CD4-positive, alpha-beta memory T cell (primary cell): ENCODE data around the gene KIF19. TPM values are rescaled to one million over a fixed set of nuclear protein-coding genes. Genes with fewer than 3 reads are reported as not detected.

Experiments
- CTCF ChIA-PET: fragments of 350-600 bp; sonication (Branson Sonifier 250); formaldehyde crosslinking; loops from one replicate; lab custom pipeline; 2021; ENCODE audit warnings: inconsistent platforms; ENCODE audit not compliant: partially characterized antibody; lab: Charles Lee
- POLR2A ChIA-PET: fragments of 350-600 bp; sonication (Branson Sonifier 250); formaldehyde crosslinking; loops from one replicate; lab custom pipeline; 2021; ENCODE audit not compliant: partially characterized antibody; lab: Charles Lee
- DNase-seq, 5 donors: peaks; one replicate each; pipeline versions ENCODE4 v3.0.0 to v3.0.0-alpha.2; 2020 to 2022; ENCODE audit warnings: mixed read lengths in 1 of 5
- H3K27ac ChIP-seq: one replicate; pipeline ENCODE4 v1.7.0; 2013; ENCODE audit warnings: low read depth, low read length
- H3K27me3 ChIP-seq: 2 replicates; pipeline ENCODE4 v1.7.0; 2013; ENCODE audit warnings: mild to moderate bottlenecking, low read length, moderate library complexity; ENCODE audit not compliant: insufficient read depth
- H3K36me3 ChIP-seq: 2 replicates; pipeline ENCODE4 v1.7.0; 2013; ENCODE audit warnings: mild to moderate bottlenecking, low read length, moderate library complexity; ENCODE audit not compliant: insufficient read depth
- H3K4me1 ChIP-seq: 2 replicates; pipeline ENCODE4 v1.7.0; 2013; ENCODE audit warnings: mild to moderate bottlenecking, low read length, moderate library complexity; ENCODE audit not compliant: insufficient read depth
- H3K4me3 ChIP-seq, 2 donors: one replicate each; pipeline ENCODE4 v1.7.0; 2013; ENCODE audit warnings: low read length in 2 of 2, mild to moderate bottlenecking in 1 of 2
- H3K9me3 ChIP-seq, 2 donors: one replicate each; pipeline ENCODE4 v1.7.0; 2013; ENCODE audit warnings: low read length in 2 of 2, control low read depth in 1 of 2; ENCODE audit not compliant: control insufficient read depth in 1 of 2
- H3K27ac Mint-ChIP-seq, 7 donors: one replicate each; pipeline ENCODE4 v1.8.0; 2020 to 2021; ENCODE audit warnings: mixed read lengths in 7 of 7, mild to moderate bottlenecking in 6 of 7, inconsistent platforms in 3 of 7, moderate library complexity in 3 of 7
- H3K27me3 Mint-ChIP-seq, 2 donors: one replicate each; pipeline ENCODE4 v1.8.0; 2020 to 2021; ENCODE audit warnings: mixed read lengths in 2 of 2
- H3K36me3 Mint-ChIP-seq, 2 donors: one replicate each; pipeline ENCODE4 v1.8.0; 2020 to 2021; ENCODE audit warnings: mixed read lengths in 2 of 2, inconsistent platforms in 1 of 2, mild to moderate bottlenecking in 1 of 2
- H3K4me1 Mint-ChIP-seq, 4 donors: one replicate each; pipeline ENCODE4 v1.8.0; 2020 to 2021; ENCODE audit warnings: mixed read lengths in 4 of 4, mild to moderate bottlenecking in 1 of 4
- H3K4me3 Mint-ChIP-seq, 8 donors: one replicate each; pipeline ENCODE4 v1.8.0; 2020 to 2021; ENCODE audit warnings: mixed read lengths in 8 of 8, mild to moderate bottlenecking in 7 of 8, moderate library complexity in 6 of 8, inconsistent platforms in 3 of 8
- H3K9me3 Mint-ChIP-seq, 8 donors: one replicate each; pipeline ENCODE4 v1.8.0; 2020 to 2021; ENCODE audit warnings: mixed read lengths in 8 of 8, mild to moderate bottlenecking in 5 of 8, inconsistent platforms in 3 of 8, moderate library complexity in 1 of 8
- intact Hi-C: fragments of 100-400 bp; cut with micrococcal nuclease; formaldehyde crosslinking; loops from one replicate; pipeline ENCODE4 v1.15.1; 2023
- polyA plus RNA-seq, 2 donors: library from polyadenylated mRNA; unstranded; fragments of 300-500 nt; fragmentation: Illumina TruSeq; gene quantifications; one replicate each; pipeline ENCODE4 v1.2.3, GENCODE V29; 2021
- total RNA-seq, 2 experiments: library from RNA; stranded (reverse); gene quantifications; one replicate each; pipeline ENCODE4 v1.2.3, GENCODE V29; 2021

KIF19 gene
- total and polyA plus RNA-seq, 4 experiments from 2014 or later = 1.5 to 2.3 (median 1.6) TPM

DNA sequence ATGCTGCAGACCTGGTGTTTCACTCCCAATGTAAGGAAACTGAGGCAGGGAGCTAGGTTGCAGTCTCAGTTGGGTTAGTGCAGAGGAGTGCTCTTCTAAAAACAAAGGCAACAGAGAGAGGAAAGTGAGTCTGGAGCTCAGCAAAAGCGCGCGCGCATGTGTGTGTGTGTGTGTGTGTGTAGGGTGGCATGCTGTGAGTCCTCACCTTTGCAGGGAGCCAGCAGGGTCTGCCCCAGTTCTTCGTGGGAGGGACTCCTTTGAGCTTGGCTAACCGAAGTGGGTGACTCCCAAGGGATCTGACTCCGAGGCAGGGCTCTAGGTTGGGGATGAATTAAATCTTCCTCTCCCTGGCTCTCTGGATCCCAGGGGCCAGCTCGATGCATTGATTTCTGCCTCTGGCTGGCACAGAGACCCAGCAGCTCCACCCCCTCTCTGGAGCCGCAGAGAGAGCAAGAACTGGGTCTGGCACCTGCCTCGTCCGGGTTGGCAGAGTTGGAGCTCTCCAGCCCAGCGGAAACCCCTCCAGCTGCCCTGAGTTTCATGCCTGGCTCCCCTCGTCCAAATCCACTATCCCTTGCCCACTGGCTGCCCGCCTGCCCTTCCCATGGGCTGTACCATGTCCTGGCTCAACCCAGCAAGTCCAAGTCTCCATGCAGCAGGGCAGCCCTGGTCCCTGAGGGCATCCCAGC lies 36.9 kb downstream of the KIF19 start:
- Mint-ChIP-seq H3K27me3 (peaks cover 8 to 10% of the 10 kb centered on the region in 2 donors), H3K36me3 (no peaks in the 10 kb centered on the region), H3K4me1 (peaks cover 0 to 8% (median 4%) of the 10 kb centered on the region in 4 donors), H3K4me3 (no peak overlapping the region), H3K27ac (peak overlapping the region in 1 of 7 donors; percentile 57), H3K9me3 (no peaks in the 10 kb centered on the region)
- ChIA-PET POLR2A (no interaction called here), CTCF (interaction anchor here (1.0 to 9.8 kb wide), 10 partner anchors 10 to 154 kb away, joined by 3 to 62 read pairs (median 5); partner anchors contain the start of gene TTYH2)
- Histone ChIP-seq H3K36me3 (no peaks in the 10 kb centered on the region), H3K27me3 (peaks cover 11% of the 10 kb centered on the region), H3K9me3 (no peaks in the 10 kb centered on the region), H3K4me1 (no peaks in the 10 kb centered on the region), H3K27ac (no peak overlapping the region), H3K4me3 (no peak overlapping the region)
- intact Hi-C loops = no loop called here
- DNase-seq = no peak

DNA sequence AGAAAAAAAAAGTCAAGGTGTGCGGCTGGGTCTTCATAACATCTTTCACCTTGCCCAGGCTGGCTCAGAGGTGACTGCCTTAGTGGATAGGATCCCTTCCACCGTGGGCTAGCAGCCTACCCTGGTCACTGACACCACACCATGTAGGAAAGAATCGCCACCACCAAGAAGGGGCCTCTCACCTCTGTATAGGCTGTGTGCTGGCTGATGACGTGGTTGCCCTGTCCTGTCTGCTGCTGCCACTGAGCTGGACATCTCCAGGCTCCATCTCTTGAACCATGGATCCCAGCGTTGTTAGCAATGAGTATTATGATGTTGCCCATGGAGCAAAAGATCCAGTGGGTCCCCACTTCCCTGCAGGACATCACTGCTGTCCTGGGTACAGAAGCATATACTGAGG lies 41.2 kb downstream of the KIF19 start, which contains the start of gene GPR142:
Gene GPR142 (plus strand): TSS at position 301 of the 400 bp plus-strand sequence. CDS start 2,035 bp downstream, outside the sequence.
- Mint-ChIP-seq H3K27ac (no peak within 1 kb of the TSS), H3K9me3 (no peaks in the 10 kb centered on the region), H3K27me3 (peaks cover 3 to 4% of the 10 kb centered on the region in 2 donors), H3K4me3 (peak within 1 kb of the TSS in 6 of 8 donors; percentile 36 to 79 (median 62)), H3K4me1 (peaks cover 7 to 17% (median 12%) of the 10 kb centered on the region in 4 donors), H3K36me3 (no peaks in the 10 kb centered on the region)
- ChIA-PET CTCF (interaction anchor here (0.9 to 9.8 kb wide), 20 partner anchors 11 to 207 kb away, joined by 3 to 82 read pairs (median 8); no protein-coding TSS in a partner anchor), POLR2A (no interaction called here)
- Histone ChIP-seq H3K36me3 (no peaks in the 10 kb centered on the region), H3K27me3 (no peaks in the 10 kb centered on the region), H3K27ac (no peak within 1 kb of the TSS), H3K4me3 (no peak within 1 kb of the TSS), H3K4me1 (peaks cover 16% of the 10 kb centered on the region), H3K9me3 (no peaks in the 10 kb centered on the region)
- intact Hi-C loops = no loop called here
- DNase-seq = no peak

DNA sequence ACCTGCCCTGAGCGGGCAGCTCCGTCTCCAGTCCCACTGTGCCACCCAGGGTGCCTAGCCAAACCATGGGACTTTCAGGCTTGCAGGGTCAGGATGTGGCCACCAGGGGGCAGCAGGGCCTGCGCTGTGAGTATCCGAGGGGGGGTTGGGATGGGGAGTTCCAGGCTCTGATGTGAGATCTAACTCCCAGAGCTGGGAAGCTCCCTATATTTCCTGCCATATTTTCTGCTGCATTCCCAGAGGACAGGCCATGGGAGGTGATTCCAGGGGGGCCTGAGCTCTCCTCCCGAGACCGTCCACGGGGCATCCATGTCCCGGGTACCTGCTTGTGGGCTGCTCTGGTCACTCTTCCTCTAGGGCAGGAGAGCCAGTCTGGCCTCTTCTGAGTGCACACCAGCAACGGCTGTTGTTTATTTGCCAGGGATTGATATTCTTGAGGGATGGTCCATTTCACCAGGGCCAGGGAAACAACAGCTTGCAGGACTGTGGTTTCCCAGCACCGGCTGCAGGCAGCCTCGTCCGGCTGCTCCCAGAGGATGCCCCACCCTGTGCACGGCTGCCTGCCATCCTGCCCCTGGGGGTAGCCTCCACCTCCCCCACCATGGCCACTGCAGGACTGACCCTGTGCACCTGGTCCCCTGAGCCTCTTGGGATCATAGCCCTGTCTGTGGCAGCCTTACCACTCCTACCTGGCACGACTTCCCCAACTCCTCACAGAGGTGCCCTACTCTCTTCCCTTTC lies 42.5 kb downstream of the KIF19 start:
- Mint-ChIP-seq H3K4me3 (peak overlapping the region; percentile 21 to 82 (median 66)), H3K4me1 (peaks cover 7 to 17% (median 12%) of the 10 kb centered on the region in 4 donors), H3K27me3 (peaks cover 3 to 4% of the 10 kb centered on the region in 2 donors), H3K9me3 (no peaks in the 10 kb centered on the region), H3K27ac (peak overlapping the region in 1 of 7 donors; percentile 53), H3K36me3 (no peaks in the 10 kb centered on the region)
- ChIA-PET CTCF (interaction anchor here (0.5 to 9.8 kb wide), 48 partner anchors 9 to 228 kb away, joined by 3 to 82 read pairs (median 4); partner anchors contain the start of genes CD300LD and TTYH2), POLR2A (interaction anchor here (1.0 to 1.5 kb wide), 2 partner anchors 85 to 86 kb away, joined by 3 to 4 read pairs; no protein-coding TSS in a partner anchor)
- Histone ChIP-seq H3K27me3 (no peaks in the 10 kb centered on the region), H3K36me3 (no peaks in the 10 kb centered on the region), H3K4me1 (peaks cover 16% of the 10 kb centered on the region), H3K9me3 (no peaks in the 10 kb centered on the region), H3K27ac (no peak overlapping the region), H3K4me3 (no peak overlapping the region)
- intact Hi-C loops = loop anchor here (1.0 to 2.0 kb wide), 3 partner anchors 89 to 158 kb away; no protein-coding TSS in a partner anchor
- DNase-seq = peak; percentile 53 to 72 (median 60)

DNA sequence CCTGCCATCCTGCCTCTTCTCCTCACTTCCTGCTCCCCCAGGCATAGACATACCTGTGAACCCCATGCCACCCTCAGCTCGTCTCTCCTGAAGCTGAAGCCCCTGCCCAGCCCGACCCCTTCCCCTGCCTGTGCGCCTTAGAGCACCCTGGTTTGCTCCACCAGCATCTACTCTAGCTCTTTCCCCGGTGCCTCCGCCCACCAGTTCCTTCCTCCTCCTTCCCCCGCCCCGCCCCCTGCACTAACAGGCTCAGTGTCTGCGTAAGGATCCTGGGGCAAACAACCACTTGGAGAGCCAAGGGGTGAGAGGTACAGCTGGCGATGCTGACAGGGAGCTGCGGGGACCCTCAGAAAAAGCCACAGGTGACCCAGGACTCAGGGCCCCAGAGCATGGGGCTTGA lies 43.2 kb downstream of the KIF19 start:
- DNase-seq = peak; percentile 21 to 76 (median 38)
- H3K36me3 Mint-ChIP-seq = no peaks in the 10 kb centered on the region
- peaks cover 7 to 17% (median 12%) of the 10 kb centered on the region in 4 donors for H3K4me1 Mint-ChIP-seq
- Histone ChIP-seq H3K9me3 (no peaks in the 10 kb centered on the region), H3K36me3 (no peaks in the 10 kb centered on the region), H3K27ac (no peak overlapping the region), H3K27me3 (no peaks in the 10 kb centered on the region), H3K4me1 (peaks cover 16% of the 10 kb centered on the region), H3K4me3 (no peak overlapping the region)
- peaks cover 3 to 4% of the 10 kb centered on the region in 2 donors for H3K27me3 Mint-ChIP-seq
- H3K9me3 Mint-ChIP-seq = no peaks in the 10 kb centered on the region
- H3K4me3 Mint-ChIP-seq = peak overlapping the region; percentile 20 to 82 (median 66)
- ChIA-PET POLR2A (interaction anchor here (1.5 kb wide), 1 partner anchor 86 kb away, joined by 3 read pairs; no protein-coding TSS in a partner anchor), CTCF (interaction anchor here (0.7 to 9.8 kb wide), 26 partner anchors 10 to 235 kb away, joined by 3 to 82 read pairs (median 7); no protein-coding TSS in a partner anchor)
- intact Hi-C loops = loop anchor here (2.0 kb wide), 1 partner anchor 158 kb away; no protein-coding TSS in a partner anchor
- H3K27ac Mint-ChIP-seq = peak overlapping the region in 4 of 7 donors; percentile 32 to 75 (median 58)

DNA sequence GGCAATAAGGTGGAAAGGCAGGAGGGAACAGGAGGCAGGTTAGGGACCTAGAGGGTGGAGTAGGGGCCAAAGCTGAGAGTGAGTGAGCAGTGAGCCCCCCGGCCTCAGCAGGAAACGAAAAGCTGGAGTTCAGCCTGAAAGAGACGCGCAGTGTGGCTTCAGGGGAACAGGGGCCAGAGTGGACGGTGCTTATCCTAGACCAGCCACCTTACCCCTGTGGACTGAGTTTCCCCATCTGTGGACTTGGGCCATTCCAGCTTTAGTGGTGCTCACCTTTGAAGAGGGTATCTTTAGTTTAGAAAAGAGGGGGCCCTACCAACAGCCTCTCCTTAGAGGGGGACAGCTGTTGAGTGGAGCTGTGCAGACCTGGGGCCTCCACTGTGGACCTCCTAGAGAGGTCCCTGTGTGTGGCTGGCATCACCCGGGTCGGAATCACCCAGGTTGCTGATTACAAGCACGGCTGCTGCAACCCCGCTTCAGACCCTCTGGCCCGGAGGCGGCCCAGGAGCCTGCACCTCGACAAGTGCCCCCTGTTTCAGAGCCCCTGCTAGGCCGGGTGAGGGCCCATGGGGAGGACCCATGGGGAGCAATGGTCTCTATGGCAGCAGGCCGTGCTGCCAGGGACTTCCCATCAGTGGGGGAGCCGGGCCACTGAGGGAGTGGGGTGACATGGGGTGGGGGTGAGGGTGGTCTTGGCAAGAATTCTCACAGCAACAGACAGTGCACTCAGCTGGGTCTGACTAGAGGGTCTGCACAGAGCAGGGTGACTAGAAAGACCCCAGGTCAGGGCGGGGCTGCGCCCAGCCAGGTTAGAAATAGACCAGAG lies 43.9 kb downstream of the KIF19 start:
- POLR2A ChIA-PET = no interaction called here
- peak overlapping the region in 4 of 7 donors; percentile 32 to 75 (median 58) for H3K27ac Mint-ChIP-seq
- no peaks in the 10 kb centered on the region for H3K9me3 Mint-ChIP-seq

DNA sequence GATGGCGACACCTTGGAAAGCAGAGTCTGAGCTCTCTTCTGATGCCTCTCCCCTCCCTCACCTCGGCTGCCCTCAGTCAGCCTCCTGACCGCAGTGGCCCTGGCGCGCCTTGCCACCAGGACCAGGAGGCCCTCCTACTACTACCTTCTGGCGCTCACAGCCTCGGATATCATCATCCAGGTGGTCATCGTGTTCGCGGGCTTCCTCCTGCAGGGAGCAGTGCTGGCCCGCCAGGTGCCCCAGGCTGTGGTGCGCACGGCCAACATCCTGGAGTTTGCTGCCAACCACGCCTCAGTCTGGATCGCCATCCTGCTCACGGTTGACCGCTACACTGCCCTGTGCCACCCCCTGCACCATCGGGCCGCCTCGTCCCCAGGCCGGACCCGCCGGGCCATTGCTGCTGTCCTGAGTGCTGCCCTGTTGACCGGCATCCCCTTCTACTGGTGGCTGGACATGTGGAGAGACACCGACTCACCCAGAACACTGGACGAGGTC lies 45.7 kb downstream of the KIF19 start:
- peaks cover 3 to 4% of the 10 kb centered on the region in 2 donors for H3K27me3 Mint-ChIP-seq
- peaks cover 0 to 2% (median 0%) of the 10 kb centered on the region in 8 donors for H3K9me3 Mint-ChIP-seq
- intact Hi-C loops = loop anchor here (10.0 kb wide), 1 partner anchor 363 kb away; the partner anchor contains the start of gene RAB37
- no peak overlapping the region for H3K27ac Mint-ChIP-seq
- H3K4me1 Mint-ChIP-seq = peaks cover 7 to 17% (median 12%) of the 10 kb centered on the region in 4 donors
- no peaks in the 10 kb centered on the region for H3K36me3 Mint-ChIP-seq
- Histone ChIP-seq H3K4me1 (peaks cover 16% of the 10 kb centered on the region), H3K27ac (no peak overlapping the region), H3K9me3 (no peaks in the 10 kb centered on the region), H3K4me3 (no peak overlapping the region), H3K27me3 (no peaks in the 10 kb centered on the region), H3K36me3 (no peaks in the 10 kb centered on the region)
- H3K4me3 Mint-ChIP-seq = no peak overlapping the region
- CTCF ChIA-PET = interaction anchor here (1.6 to 6.3 kb wide), 3 partner anchors 7 to 86 kb away, joined by 3 to 82 read pairs (median 52); no protein-coding TSS in a partner anchor
- POLR2A ChIA-PET = no interaction called here
- DNase-seq = no peak

More for the DNA sequence above, 43.9 kb downstream of the KIF19 start:
- no peak for DNase-seq
- intact Hi-C loops = loop anchor here (2.0 to 10.0 kb wide), 2 partner anchors 159 to 365 kb away; partner anchors contain the start of gene RAB37
- Mint-ChIP-seq H3K36me3 (no peaks in the 10 kb centered on the region), H3K4me1 (peaks cover 7 to 17% (median 12%) of the 10 kb centered on the region in 4 donors), H3K27me3 (peaks cover 3 to 4% of the 10 kb centered on the region in 2 donors), H3K4me3 (peak overlapping the region in 5 of 8 donors; percentile 39 to 79 (median 72))
- Histone ChIP-seq H3K27me3 (no peaks in the 10 kb centered on the region), H3K4me3 (no peak overlapping the region), H3K4me1 (peaks cover 16% of the 10 kb centered on the region), H3K36me3 (no peaks in the 10 kb centered on the region), H3K27ac (no peak overlapping the region), H3K9me3 (no peaks in the 10 kb centered on the region)
- CTCF ChIA-PET = interaction anchor here (0.5 to 9.8 kb wide), 21 partner anchors 9 to 406 kb away, joined by 3 to 82 read pairs (median 5); partner anchors contain the start of gene NAT9
